Measurements from ENCODE around the gene IRX3. TPM values are rescaled to one million over a fixed set of nuclear protein-coding genes. Genes with fewer than 3 reads are reported as not detected.

Gene IRX3
- total RNA-seq, 1 donor from 2014 or later, result 89.2 TPM

- peak; percentile 65 for ATAC-seq
- peak; percentile 82 for DNase-seq
- Histone ChIP-seq H3K27me3 (peaks cover 15% of the 10 kb centered on the region), H3K9me3 (no peaks in the 10 kb centered on the region), H3K36me3 (no peaks in the 10 kb centered on the region), H3K4me1 (peaks cover 6% of the 10 kb centered on the region), H3K4me3 (no peak overlapping the region), H3K27ac (peak overlapping the region; percentile 79)
- no peak for TF ChIP-seq CTCF (IDR thresholded peaks at IDR 0.05)
- intact Hi-C loops (cut with DNase I), result no loop called here
Measured at GRCh38 chr16:54277845-54278703, 8.5 kb downstream of the IRX3 start.

- no peak for DNase-seq
- no peaks in the 10 kb centered on the region for H3K4me1 ChIP-seq
- ATAC-seq, result no peak
- H3K27ac ChIP-seq, result no peak overlapping the region
- intact Hi-C loops (cut with DNase I), result no loop called here
- TF ChIP-seq CTCF (IDR thresholded peaks at IDR 0.05), result no peak
- no peak overlapping the region for H3K4me3 ChIP-seq
- no peaks in the 10 kb centered on the region for H3K36me3 ChIP-seq
- H3K9me3 ChIP-seq, result no peaks in the 10 kb centered on the region
- no peaks in the 10 kb centered on the region for H3K27me3 ChIP-seq
Measured at GRCh38 chr16:54275956-54276355, 10.6 kb downstream of the IRX3 start.

GRCh38 chr16:54273566-54273965, 13.0 kb downstream of the IRX3 start:
- Histone ChIP-seq H3K27me3 (no peaks in the 10 kb centered on the region), H3K27ac (no peak overlapping the region), H3K9me3 (no peaks in the 10 kb centered on the region), H3K4me1 (no peaks in the 10 kb centered on the region), H3K4me3 (no peak overlapping the region), H3K36me3 (no peaks in the 10 kb centered on the region)
- intact Hi-C loops (cut with DNase I), result no loop called here
- no peak for ATAC-seq
- no peak for TF ChIP-seq CTCF (IDR thresholded peaks at IDR 0.05)
- DNase-seq, result no peak

- Histone ChIP-seq H3K36me3 (no peaks in the 10 kb centered on the region), H3K4me3 (no peak overlapping the region), H3K27me3 (no peaks in the 10 kb centered on the region), H3K27ac (no peak overlapping the region), H3K4me1 (peaks cover 14% of the 10 kb centered on the region), H3K9me3 (no peaks in the 10 kb centered on the region)
- DNase-seq (no peak), ATAC-seq (no peak)
- TF ChIP-seq CTCF (IDR thresholded peaks at IDR 0.05), result no peak
- intact Hi-C loops (cut with DNase I), result no loop called here
Measured at GRCh38 chr16:54270711-54271110, 15.9 kb downstream of the IRX3 start.

- no peak for ATAC-seq
- peaks cover 14% of the 10 kb centered on the region for H3K4me1 ChIP-seq
- H3K27ac ChIP-seq, result no peak overlapping the region
- no peak for DNase-seq
- intact Hi-C loops (cut with DNase I), result no loop called here
- no peak for TF ChIP-seq CTCF (IDR thresholded peaks at IDR 0.05)
- H3K27me3 ChIP-seq, result no peaks in the 10 kb centered on the region
- H3K9me3 ChIP-seq, result no peaks in the 10 kb centered on the region
- H3K4me3 ChIP-seq, result no peak overlapping the region
- no peaks in the 10 kb centered on the region for H3K36me3 ChIP-seq
Measured at GRCh38 chr16:54269461-54269860, 17.1 kb downstream of the IRX3 start.
